NCI-H774 (cell line): ENCODE measurements around the gene PRKAR2B.

ENCODE experiments used
- DNase-seq: peaks from one replicate; lab custom pipeline; 2025; lab: John Stamatoyannopoulos, UW

Gene PRKAR2B

GRCh38 chr7:107186240-107186639 lies 141.7 kb downstream of the PRKAR2B start:
- DNase-seq, result no peak

- no peak for DNase-seq
Measured at GRCh38 chr7:107187774-107188173, 143.3 kb downstream of the PRKAR2B start.

GRCh38 chr7:107190090-107190489 lies 145.6 kb downstream of the PRKAR2B start:
- DNase-seq, result no peak

- DNase-seq, result no peak
Measured at GRCh38 chr7:107194052-107194451, 149.5 kb downstream of the PRKAR2B start.

GRCh38 chr7:107196834-107197610 lies 152.5 kb downstream of the PRKAR2B start:
- DNase-seq, result no peak

- peak; percentile 57 for DNase-seq
Measured at GRCh38 chr7:107201795-107202450, 157.4 kb downstream of the PRKAR2B start.

- no peak for DNase-seq
Measured at GRCh38 chr7:107203607-107204006, 159.1 kb downstream of the PRKAR2B start.

- no peak for DNase-seq
Measured at GRCh38 chr7:107206136-107206535, 161.6 kb downstream of the PRKAR2B start.

- DNase-seq, result no peak
Measured at GRCh38 chr7:107206706-107207105, 162.2 kb downstream of the PRKAR2B start.

- no peak for DNase-seq
Measured at GRCh38 chr7:107207459-107207858, 163.0 kb downstream of the PRKAR2B start.

- DNase-seq, result no peak
Measured at GRCh38 chr7:107208024-107208521, 163.6 kb downstream of the PRKAR2B start.

- no peak for DNase-seq
Measured at GRCh38 chr7:107208563-107208962, 164.1 kb downstream of the PRKAR2B start.

GRCh38 chr7:107209565-107209964 lies 165.1 kb downstream of the PRKAR2B start:
- no peak for DNase-seq

- no peak for DNase-seq
Measured at GRCh38 chr7:107210400-107210799, 165.9 kb downstream of the PRKAR2B start.
